HCT116 (cell line): ENCODE results near the gene ZNF576. TPM values are rescaled to one million over a fixed set of nuclear protein-coding genes. Genes with fewer than 3 reads are reported as not detected.
A peak's percentile ranks its signal among the peaks of the same experiment; 100 is the strongest.

ENCODE experiments used
- ATAC-seq: fragments of 200-7000 bp; cut with Tn5 transposase; 2 replicates; pipeline ENCODE4 v1.9.1; 2020; ENCODE audit warnings: mild to moderate bottlenecking, moderate library complexity
- Bru-seq: library from RNA; stranded (reverse); fragments of 400-500 nt; gene quantifications from one replicate; lab custom pipeline; 2021; lab: Mats Ljungman, UMichigan
- BruChase-seq, 2 experiments: library from RNA; stranded (reverse); fragments of 400-500 nt; gene quantifications; one replicate each; lab custom pipeline; 2021; lab: Mats Ljungman, UMichigan
- BruUV-seq: library from RNA; stranded (reverse); fragments of 400-500 nt; replicated peaks from 2 replicates; lab custom pipeline; 2021; lab: Mats Ljungman, UMichigan
- CTCF ChIA-PET: fragments of 300-600 bp; sonication (Branson Sonifier 250); formaldehyde crosslinking; loops from one replicate; lab custom pipeline; 2021; ENCODE audit warnings: antibody characterized with exemption; lab: Charles Lee
- POLR2A ChIA-PET: fragments of 300-600, 350-600 bp; sonication (Branson Sonifier 250); formaldehyde crosslinking; loops from one replicate; lab custom pipeline; 2021; ENCODE audit warnings: antibody characterized with exemption; lab: Charles Lee
- RAD21 ChIA-PET, 2 experiments: fragments of 300-600 bp; sonication (Branson Sonifier 250); formaldehyde crosslinking; loops; one replicate each; lab custom pipeline; 2023; ENCODE audit warnings: low total read pairs in 2 of 2; ENCODE audit not compliant: uncharacterized antibody in 2 of 2, unreplicated experiment in 2 of 2, low non-redundant PET in 1 of 2; lab: Charles Lee
- DNase-seq: peaks from one replicate; pipeline ENCODE4 v3.0.0-alpha.2; 2010; ENCODE audit warnings: low read depth, low spot score
- H2AFZ ChIP-seq: fragments of 200-600 bp; shearing (Covaris generic), sonication (generic); 2 replicates; pipeline ENCODE4 v1.6.1; 2017; ENCODE audit warnings: low read depth, mixed run types, mixed read lengths, antibody characterized with exemption, low read length; ENCODE audit not compliant: poor library complexity, severe bottlenecking
- H3K27ac ChIP-seq: 2 replicates; pipeline ENCODE4 v1.5.1; 2012; ENCODE audit warnings: low read depth, low read length
- H3K27me3 ChIP-seq: fragments of 200-600 bp; sonication (generic); 2 replicates; pipeline ENCODE4 v1.6.1; 2016; ENCODE audit warnings: mixed run types, low read length, mixed read lengths; ENCODE audit not compliant: insufficient read depth
- H3K36me3 ChIP-seq, 2 experiments: fragments of 200-500 bp in 1 of 2; fragments of 200-600 bp in 1 of 2; sonication (Bioruptor generic) in 1 of 2; sonication (generic) in 1 of 2; 2 replicates each; pipeline versions ENCODE4 v1.5.1 to v1.6.1; 2014 to 2016; ENCODE audit warnings: low read length in 2 of 2, inconsistent platforms in 1 of 2, mixed read lengths in 1 of 2, mixed run types in 1 of 2; ENCODE audit not compliant: insufficient read depth in 2 of 2, control insufficient read depth in 1 of 2
- H3K4me1 ChIP-seq, 2 experiments: fragments of 200-600 bp in 1 of 2; sonication (generic) in 1 of 2; 2 replicates each; pipeline versions ENCODE4 v1.5.1 to v1.6.1; 2012 to 2017; ENCODE audit warnings: low read length in 2 of 2, inconsistent platforms in 1 of 2, mild to moderate bottlenecking in 1 of 2, mixed read lengths in 1 of 2, mixed run types in 1 of 2, moderate library complexity in 1 of 2; ENCODE audit not compliant: insufficient read depth in 2 of 2, control insufficient read depth in 1 of 2
- H3K4me2 ChIP-seq: fragments of 200-600 bp; sonication (generic); 2 replicates; pipeline ENCODE4 v1.6.1; 2017; ENCODE audit warnings: mixed run types, low read length, mixed read lengths
- H3K4me3 ChIP-seq, 2 experiments: fragments of 200-600 bp in 1 of 2; sonication (generic) in 1 of 2; replicated peaks in 1 of 2; 2 replicates each; pipeline ENCODE4 v1.5.1; 2011 to 2016; ENCODE audit warnings: low read length in 2 of 2, control low read depth in 1 of 2, low read depth in 1 of 2, mild to moderate bottlenecking in 1 of 2, mixed read lengths in 1 of 2, mixed run types in 1 of 2
- H3K79me2 ChIP-seq: fragments of 200-600 bp; sonication (generic); 2 replicates; pipeline ENCODE4 v1.6.1; 2017; ENCODE audit warnings: mild to moderate bottlenecking, mixed run types, low read length, moderate library complexity, mixed read lengths; ENCODE audit not compliant: insufficient read depth
- H3K9ac ChIP-seq: fragments of 200-600 bp; sonication (generic); 2 replicates; pipeline ENCODE4 v1.6.1; 2016; ENCODE audit warnings: low read length, mixed read lengths
- H3K9me2 ChIP-seq: fragments of 200-600 bp; sonication (generic), shearing (Covaris generic); 2 replicates; pipeline ENCODE4 v1.6.1; 2017; ENCODE audit warnings: mixed run types, mild to moderate bottlenecking, moderate library complexity; ENCODE audit not compliant: insufficient read depth
- H3K9me3 ChIP-seq, 2 experiments: fragments of 200-500 bp in 1 of 2; fragments of 200-600 bp in 1 of 2; sonication (Bioruptor generic) in 1 of 2; sonication (generic) in 1 of 2; 2 replicates each; pipeline ENCODE4 v1.6.1; 2014 to 2017; ENCODE audit warnings: low read length in 2 of 2, mixed read lengths in 2 of 2, inconsistent platforms in 1 of 2, low read depth in 1 of 2, mild to moderate bottlenecking in 1 of 2, mixed run types in 1 of 2, moderate library complexity in 1 of 2; ENCODE audit not compliant: control insufficient read depth in 1 of 2, insufficient read depth in 1 of 2
- H4K20me1 ChIP-seq: fragments of 200-600 bp; sonication (generic), shearing (Covaris generic); 2 replicates; pipeline ENCODE4 v1.6.1; 2017; ENCODE audit warnings: mixed run types, mild to moderate bottlenecking, moderate library complexity; ENCODE audit not compliant: insufficient read depth
- ATF3 ChIP-seq: IDR thresholded peaks from 2 replicates; pipeline ENCODE4 v1.6.1; 2012
- CBX3 ChIP-seq: IDR thresholded peaks from 2 replicates; pipeline ENCODE4 v1.6.1; 2012; ENCODE audit warnings: low read depth
- EGR1 ChIP-seq: IDR thresholded peaks from 2 replicates; pipeline ENCODE4 v1.6.1; 2012; ENCODE audit warnings: low read depth
- ELF1 ChIP-seq: IDR thresholded peaks from 2 replicates; pipeline ENCODE4 v1.6.1; 2012; ENCODE audit warnings: low read depth, borderline replicate concordance
- EZH2 ChIP-seq: fragments of 200-600 bp; sonication (generic); IDR thresholded peaks from 2 replicates; pipeline ENCODE4 v1.6.1; 2017; ENCODE audit warnings: antibody characterized with exemption, mixed run types
- JUND ChIP-seq: IDR thresholded peaks from 2 replicates; pipeline ENCODE4 v1.6.1; 2012
- MAX ChIP-seq: IDR thresholded peaks from 2 replicates; pipeline ENCODE4 v1.6.1; 2012
- POLR2A ChIP-seq: IDR thresholded peaks from 2 replicates; pipeline ENCODE4 v1.7.0; 2011; ENCODE audit warnings: borderline replicate concordance; ENCODE audit not compliant: insufficient read depth, insufficient read length; ENCODE audit errors: extremely low read depth
- POLR2AphosphoS5 ChIP-seq: IDR thresholded peaks from 2 replicates; pipeline ENCODE4 v1.6.1; 2011; ENCODE audit warnings: mild to moderate bottlenecking, low read depth, low read length, moderate library complexity
- REST ChIP-seq: IDR thresholded peaks from 2 replicates; pipeline ENCODE4 v1.6.1; 2012; ENCODE audit warnings: low read depth
- SIN3A ChIP-seq: IDR thresholded peaks from 2 replicates; pipeline ENCODE4 v1.6.1; 2012; ENCODE audit warnings: low read depth
- SP1 ChIP-seq: IDR thresholded peaks from 2 replicates; pipeline ENCODE4 v1.6.1; 2012; ENCODE audit warnings: low read depth
- SRF ChIP-seq: IDR thresholded peaks from 2 replicates; pipeline ENCODE4 v1.6.1; 2012; ENCODE audit warnings: low read depth
- TCF7L2 ChIP-seq: IDR thresholded peaks from 2 replicates; pipeline ENCODE4 v1.7.0; 2011; ENCODE audit warnings: borderline replicate concordance, inconsistent platforms; ENCODE audit not compliant: insufficient read depth, insufficient read length; ENCODE audit errors: extremely low read depth
- ZBTB33 ChIP-seq: IDR thresholded peaks from 2 replicates; pipeline ENCODE4 v1.6.1; 2011; ENCODE audit warnings: mild to moderate bottlenecking, low read length, moderate library complexity; ENCODE audit not compliant: insufficient replicate concordance; ENCODE audit errors: extremely low read depth
- ZFX ChIP-seq: fragments of 450-650 bp; IDR thresholded peaks from 2 replicates; pipeline ENCODE4 v1.6.1; 2017
- ZNF274 ChIP-seq: fragments of 200-500 bp; sonication (Bioruptor generic); IDR thresholded peaks from 2 replicates; pipeline ENCODE4 v1.6.1; 2014; ENCODE audit warnings: mild to moderate bottlenecking, low read depth, low read length, inconsistent platforms
- intact Hi-C: fragments of 100-400 bp; cut with micrococcal nuclease; formaldehyde crosslinking; loops from 2 replicates; pipeline ENCODE4 v1.10.0; 2022
- long read RNA-seq: library from polyadenylated mRNA; unstranded; transcript quantifications from one replicate; pipeline ENCODE4 v2.0.0, GENCODE V29; 2021; ENCODE audit not compliant: unreplicated experiment
- polyA plus RNA-seq: library from polyadenylated mRNA; unstranded; fragments of >200 nt; gene quantifications from 2 replicates; pipeline ENCODE4 v1.2.1, GENCODE V29; 2012; ENCODE audit warnings: missing spikeins
- total RNA-seq: library from RNA; stranded (reverse); gene quantifications from one replicate; pipeline ENCODE4 v1.2.1, GENCODE V29; 2021; ENCODE audit not compliant: unreplicated experiment

Gene ZNF576
- 11.2 TPM for total RNA-seq
- 11.4 and 11.9 TPM in 2 replicates for polyA plus RNA-seq
- Bru-seq, nascent RNA = percentile 68 among the genes with signal in this experiment
- percentile 62 among the genes with signal in this experiment for BruChase-seq, experiment 1, labeled RNA remaining after a 6-hour chase
- BruChase-seq, experiment 2, labeled RNA remaining after a 2-hour chase = percentile 75 among the genes with signal in this experiment
- long read RNA-seq, partial matches to known transcripts = 7 of 14 reads
- long read RNA-seq, other reads (novel, unspliced or antisense) = 0 of 14 reads

GRCh38 chr19:43595999-43596841 lies at the start of gene ZNF576, which contains the start of gene IRGQ:
Gene ZNF576, plus strand, starts transcription at chr19:43596595. Its CDS starts 514 bp downstream, at chr19:43597109.
Gene IRGQ, minus strand, starts transcription at chr19:43596134. Its CDS starts 796 bp downstream, at chr19:43595338.
- intact Hi-C loops = loop anchor here (1.0 to 2.0 kb wide), 3 partner anchors 21 to 69 kb away; partner anchors contain the start of genes ETHE1, PINLYP, XRCC1 and ZNF428
- ChIA-PET RAD21 (interaction anchor here (0.5 to 1.0 kb wide), 4 partner anchors 72 to 126 kb away, joined by 3 to 5 read pairs (median 3); no protein-coding TSS in a partner anchor), CTCF (interaction anchor here (0.7 to 2.8 kb wide), 12 partner anchors 13 to 213 kb away, joined by 3 to 20 read pairs (median 4); partner anchors contain the start of gene ZNF575), POLR2A (interaction anchor here (0.8 to 1.8 kb wide), 6 partner anchors 9 to 213 kb away, joined by 3 to 6 read pairs (median 4); partner anchors contain the start of genes PHLDB3, PINLYP and XRCC1)
- H4K20me1 ChIP-seq = no peaks in the 10 kb centered on the region
- H3K27ac ChIP-seq = peak within 1 kb of the TSS; percentile 66
- BruUV-seq = TSS peak; percentile 56
- H3K9me3 ChIP-seq = no peaks in the 10 kb centered on the region
- H3K4me1 ChIP-seq = peaks cover 9 to 25% of the 10 kb centered on the region in 2 experiments; a peak in 3 of 4 replicates
- peaks cover 55% of the 10 kb centered on the region for H3K79me2 ChIP-seq
- TF ChIP-seq ZNF274 (no peak), POLR2A (peak; percentile 42), JUND (no peak), POLR2AphosphoS5 (peak; percentile 79), CBX3 (no peak), TCF7L2 (peak; percentile 52), ZFX (peak; percentile 41; the same call in 1 of the 2 replicates), EGR1 (peak; percentile 70; the same call in 1 of the 2 replicates), REST (no peak), SP1 (peak; percentile 83), SIN3A (peak; percentile 50; the same call in 1 of the 2 replicates), ATF3 (no peak), SRF (peak; percentile 91), ELF1 (no peak; the same call in 1 of the 2 replicates), MAX (peak; percentile 61), ZBTB33 (no peak), EZH2 (no peak)
- DNase-seq (peak; percentile 99), ATAC-seq (peak; percentile 86)
- peak within 1 kb of the TSS; percentile 87 for H3K9ac ChIP-seq
- peak within 1 kb of the TSS; percentile 67 for H2AFZ ChIP-seq
- H3K4me2 ChIP-seq = peak within 1 kb of the TSS; percentile 98
- peaks cover 11 to 28% of the 10 kb centered on the region in 2 experiments; a peak in 2 of 4 replicates for H3K36me3 ChIP-seq
- no peaks in the 10 kb centered on the region for H3K27me3 ChIP-seq
- H3K9me2 ChIP-seq = no peaks in the 10 kb centered on the region
- H3K4me3 ChIP-seq = peak within 1 kb of the TSS; percentile 71 to 92
